OCI-LY7 (cell line): ENCODE results near the gene TASOR2. TPM values are rescaled to one million over a fixed set of nuclear protein-coding genes. Genes with fewer than 3 reads are reported as not detected.

Experiments used
- BruUV-seq: library from RNA; stranded (reverse); fragments of 400-500 nt; replicated peaks from 2 replicates; lab custom pipeline; 2021; lab: Mats Ljungman, UMichigan
- CTCF ChIA-PET: fragments of 300-600 bp; sonication (Branson Sonifier 250); formaldehyde crosslinking; loops from one replicate; lab custom pipeline; 2022; ENCODE audit warnings: antibody characterized with exemption; ENCODE audit not compliant: unreplicated experiment; lab: Charles Lee
- POLR2A ChIA-PET: fragments of 300-600 bp; sonication (Branson Sonifier 250); formaldehyde crosslinking; loops from one replicate; lab custom pipeline; 2022; ENCODE audit warnings: antibody characterized with exemption; lab: Charles Lee
- DNase-seq: peaks from one replicate; pipeline ENCODE4 v3.0.0-alpha.2; 2015; ENCODE audit warnings: low spot score
- H2AFZ ChIP-seq: fragments of 200-600 bp; sonication (generic), shearing (Covaris generic); 2 replicates; pipeline ENCODE4 v1.6.1; 2014; ENCODE audit warnings: mild to moderate bottlenecking, antibody characterized with exemption, low read length, moderate library complexity
- H3K27ac ChIP-seq: fragments of 200-600 bp; sonication (generic); 2 replicates; pipeline ENCODE4 v1.5.1; 2014; ENCODE audit warnings: mixed run types, low read depth, mild to moderate bottlenecking, moderate library complexity, low read length, inconsistent platforms; ENCODE audit not compliant: poor library complexity, severe bottlenecking
- H3K36me3 ChIP-seq: fragments of 200-600 bp; sonication (generic); 2 replicates; pipeline ENCODE4 v1.6.1; 2014; ENCODE audit warnings: mild to moderate bottlenecking, antibody characterized with exemption, low read length, moderate library complexity, mixed read lengths; ENCODE audit not compliant: insufficient read depth
- H3K4me1 ChIP-seq: fragments of 200-600 bp; sonication (generic); 2 replicates; pipeline ENCODE4 v1.5.1; 2014; ENCODE audit warnings: mild to moderate bottlenecking, low read length; ENCODE audit not compliant: insufficient read depth, poor library complexity, severe bottlenecking
- H3K4me2 ChIP-seq: fragments of 200-600 bp; sonication (generic); 2 replicates; pipeline ENCODE4 v1.6.1; 2014; ENCODE audit warnings: mild to moderate bottlenecking, low read length
- H3K4me3 ChIP-seq: fragments of 200-600 bp; sonication (generic); 2 replicates; pipeline ENCODE4 v1.5.1; 2014; ENCODE audit warnings: mild to moderate bottlenecking, low read depth, low read length; ENCODE audit not compliant: poor library complexity, severe bottlenecking
- H3K79me2 ChIP-seq: fragments of 200-600 bp; sonication (generic); 2 replicates; pipeline ENCODE4 v1.6.1; 2016; ENCODE audit warnings: low read depth, mild to moderate bottlenecking, low read length, moderate library complexity, mixed read lengths; ENCODE audit not compliant: insufficient read depth
- H3K9me2 ChIP-seq: fragments of 200-600 bp; sonication (generic); 2 replicates; pipeline ENCODE4 v1.6.1; 2016; ENCODE audit warnings: mild to moderate bottlenecking, low read length, mixed read lengths; ENCODE audit not compliant: insufficient read depth
- H3K9me3 ChIP-seq: fragments of 200-600 bp; sonication (generic); 2 replicates; pipeline ENCODE4 v1.6.1; 2014; ENCODE audit warnings: mild to moderate bottlenecking, mixed run types, low read length, mixed read lengths
- H4K20me1 ChIP-seq: fragments of 200-600 bp; sonication (generic); 2 replicates; pipeline ENCODE4 v1.6.1; 2014; ENCODE audit warnings: mild to moderate bottlenecking, antibody characterized with exemption, low read length, moderate library complexity, mixed read lengths; ENCODE audit not compliant: insufficient read depth
- CTCF ChIP-seq: fragments of 200-600 bp; sonication (generic); conservative IDR thresholded peaks from 2 replicates; pipeline ENCODE4 v1.5.1; 2014; ENCODE audit warnings: mild to moderate bottlenecking, antibody characterized with exemption, low read length, moderate library complexity, mixed read lengths
- EZH2phosphoT487 ChIP-seq: fragments of 200-600 bp; sonication (generic); IDR thresholded peaks from 2 replicates; pipeline ENCODE4 v1.6.1; 2018; ENCODE audit warnings: low read depth, borderline replicate concordance, mild to moderate bottlenecking, mixed run types, antibody characterized with exemption, low read length, moderate library complexity, mixed read lengths
- intact Hi-C: fragments of 100-400 bp; cut with micrococcal nuclease; formaldehyde crosslinking; loops from one replicate; pipeline ENCODE4 v1.10.0; 2022; ENCODE audit not compliant: unreplicated experiment
- total RNA-seq, 2 experiments: library from RNA; depleted of rRNA in 1 of 2; stranded (reverse); fragments of >200 nt in 1 of 2; shearing (Covaris generic) in 1 of 2; gene quantifications; 2 replicates each; pipeline ENCODE4 v1.2.3, GENCODE V29; 2014 to 2022

TASOR2 gene
- total RNA-seq, 2 experiments from 2014 or later = 103 to 116 TPM

GRCh38 chr10:5640501-5640900 is 44.1 kb upstream of the TASOR2 start:
- Histone ChIP-seq H3K4me3 (no peak overlapping the region), H3K36me3 (peaks cover 53% of the 10 kb centered on the region), H3K9me3 (no peaks in the 10 kb centered on the region), H3K27ac (no peak overlapping the region), H3K4me1 (peaks cover 11% of the 10 kb centered on the region), H3K9me2 (no peaks in the 10 kb centered on the region), H4K20me1 (no peaks in the 10 kb centered on the region), H3K79me2 (no peaks in the 10 kb centered on the region), H2AFZ (no peak overlapping the region), H3K4me2 (no peak overlapping the region)
- DNase-seq = no peak
- ChIA-PET CTCF (no interaction called here), POLR2A (no interaction called here)
- intact Hi-C loops = no loop called here
- no peak for TF ChIP-seq CTCF
- no peak for TF ChIP-seq EZH2phosphoT487
- BruUV-seq = no TSS peak

- no peak overlapping the region for H3K27ac ChIP-seq
- H3K79me2 ChIP-seq = no peaks in the 10 kb centered on the region
- peaks cover 21% of the 10 kb centered on the region for H3K4me1 ChIP-seq
- CTCF ChIA-PET = no interaction called here
- POLR2A ChIA-PET = no interaction called here
- no peaks in the 10 kb centered on the region for H3K9me3 ChIP-seq
- H3K4me2 ChIP-seq = no peak overlapping the region
- no peaks in the 10 kb centered on the region for H3K9me2 ChIP-seq
- intact Hi-C loops = no loop called here
- H3K36me3 ChIP-seq = peaks cover 57% of the 10 kb centered on the region
- no peak overlapping the region for H2AFZ ChIP-seq
- H4K20me1 ChIP-seq = no peaks in the 10 kb centered on the region
- H3K4me3 ChIP-seq = no peak overlapping the region
- TF ChIP-seq CTCF (no peak), EZH2phosphoT487 (no peak)
- no TSS peak for BruUV-seq
- DNase-seq = no peak
These were observed 43.1 kb upstream of the TASOR2 start for GRCh38 chr10:5641501-5641900.

- BruUV-seq = no TSS peak
- Histone ChIP-seq H4K20me1 (no peaks in the 10 kb centered on the region), H3K9me2 (no peaks in the 10 kb centered on the region), H3K79me2 (no peaks in the 10 kb centered on the region), H2AFZ (no peak overlapping the region), H3K4me2 (no peak overlapping the region), H3K9me3 (no peaks in the 10 kb centered on the region), H3K4me3 (no peak overlapping the region), H3K4me1 (peaks cover 33% of the 10 kb centered on the region), H3K36me3 (peaks cover 73% of the 10 kb centered on the region), H3K27ac (no peak overlapping the region)
- intact Hi-C loops = no loop called here
- ChIA-PET POLR2A (interaction anchor here (0.5 to 1.9 kb wide), 5 partner anchors 10 to 161 kb away, joined by 3 to 7 read pairs (median 4); no protein-coding TSS in a partner anchor), CTCF (no interaction called here)
- TF ChIP-seq CTCF = no peak
- TF ChIP-seq EZH2phosphoT487 = no peak
- DNase-seq = no peak
These were observed 41.1 kb upstream of the TASOR2 start for GRCh38 chr10:5643346-5644067.
